GM12891 (cell line): ENCODE measurements around the gene PSKH1.

Experiments
- PAX5 ChIP-seq: IDR thresholded peaks from 2 replicates; pipeline ENCODE4 v1.6.1; 2011; ENCODE audit warnings: low read length, moderate library complexity, mild to moderate bottlenecking; ENCODE audit not compliant: insufficient read depth, severe bottlenecking
- POLR2A ChIP-seq: IDR thresholded peaks from 2 replicates; pipeline ENCODE4 v1.6.1; 2011; ENCODE audit warnings: low read depth, low read length, control low read depth
- POLR2AphosphoS5 ChIP-seq: IDR thresholded peaks from 2 replicates; pipeline ENCODE4 v1.6.1; 2011; ENCODE audit warnings: low read depth, low read length, control low read depth
- SPI1 ChIP-seq: IDR thresholded peaks from 2 replicates; pipeline ENCODE4 v1.6.1; 2011; ENCODE audit warnings: low read depth, low read length, control low read depth
- TAF1 ChIP-seq: IDR thresholded peaks from 2 replicates; pipeline ENCODE4 v1.6.1; 2011; ENCODE audit warnings: low read depth, low read length, control low read depth

GRCh38 chr16:67872131-67872630 lies 20.9 kb upstream of the PSKH1 start:
- TF ChIP-seq TAF1: no peak
- TF ChIP-seq POLR2A: no peak
- no peak for TF ChIP-seq POLR2AphosphoS5
- no peak for TF ChIP-seq PAX5
- peak; percentile 29; the same call in 1 of the 2 replicates for TF ChIP-seq SPI1
